Kidney epithelial cell (primary cell): ENCODE data around the gene RANBP10. TPM values are rescaled to one million over a fixed set of nuclear protein-coding genes. Genes with fewer than 3 reads are reported as not detected.

Experiments
- DNase-seq: peaks from one replicate; pipeline ENCODE4 v3.0.0-alpha.2; 2010; ENCODE audit warnings: low read depth
- H3K27me3 ChIP-seq: 2 replicates; pipeline ENCODE4 v1.6.0; 2011; ENCODE audit warnings: low read length; ENCODE audit not compliant: control insufficient read depth, insufficient read depth
- H3K36me3 ChIP-seq: 2 replicates; pipeline ENCODE4 v1.5.1; 2011; ENCODE audit warnings: low read length; ENCODE audit not compliant: control insufficient read depth, insufficient read depth
- H3K4me3 ChIP-seq: 2 replicates; pipeline ENCODE4 v1.5.1; 2011; ENCODE audit warnings: low read depth, mild to moderate bottlenecking, control low read depth, low read length
- CTCF ChIP-seq: IDR thresholded peaks from 2 replicates; pipeline ENCODE4 v1.5.1; 2011; ENCODE audit warnings: mild to moderate bottlenecking, moderate library complexity, low read length, control low read depth, inconsistent platforms; ENCODE audit not compliant: insufficient read depth, poor library complexity, severe bottlenecking
- total RNA-seq: library from RNA; depleted of rRNA; stranded (reverse); fragments of >200 nt; gene quantifications from 2 replicates; pipeline ENCODE4 v1.2.3, GENCODE V29; 2015

Gene RANBP10
- total RNA-seq, 1 donor from 2014 or later = 12.5 TPM

GRCh38 chr16:67796099-67796718 is 10.2 kb downstream of the RANBP10 start:
- Histone ChIP-seq H3K36me3 (no peaks in the 10 kb centered on the region), H3K27me3 (no peaks in the 10 kb centered on the region), H3K4me3 (no peak overlapping the region)
- no peak for TF ChIP-seq CTCF
- no peak for DNase-seq

- no peak for TF ChIP-seq CTCF
- no peak overlapping the region for H3K4me3 ChIP-seq
- H3K36me3 ChIP-seq = no peaks in the 10 kb centered on the region
- H3K27me3 ChIP-seq = no peaks in the 10 kb centered on the region
- DNase-seq = no peak
These were observed 16.3 kb downstream of the RANBP10 start for GRCh38 chr16:67790071-67790470.

- DNase-seq = no peak
- Histone ChIP-seq H3K4me3 (no peak overlapping the region), H3K27me3 (no peaks in the 10 kb centered on the region), H3K36me3 (no peaks in the 10 kb centered on the region)
- TF ChIP-seq CTCF = no peak
These were observed 19.9 kb downstream of the RANBP10 start for GRCh38 chr16:67786491-67786890.

- H3K27me3 ChIP-seq = no peaks in the 10 kb centered on the region
- no peak for DNase-seq
- no peaks in the 10 kb centered on the region for H3K36me3 ChIP-seq
- no peak overlapping the region for H3K4me3 ChIP-seq
- no peak for TF ChIP-seq CTCF
These were observed 23.0 kb downstream of the RANBP10 start for GRCh38 chr16:67783353-67783725.

- no peaks in the 10 kb centered on the region for H3K27me3 ChIP-seq
- no peak overlapping the region for H3K4me3 ChIP-seq
- DNase-seq = no peak
- TF ChIP-seq CTCF = no peak
- no peaks in the 10 kb centered on the region for H3K36me3 ChIP-seq
These were observed 23.6 kb downstream of the RANBP10 start for GRCh38 chr16:67782567-67783352.
